ENCODE measurements around the gene TNFRSF17.

The TNFRSF17 gene

DNA sequence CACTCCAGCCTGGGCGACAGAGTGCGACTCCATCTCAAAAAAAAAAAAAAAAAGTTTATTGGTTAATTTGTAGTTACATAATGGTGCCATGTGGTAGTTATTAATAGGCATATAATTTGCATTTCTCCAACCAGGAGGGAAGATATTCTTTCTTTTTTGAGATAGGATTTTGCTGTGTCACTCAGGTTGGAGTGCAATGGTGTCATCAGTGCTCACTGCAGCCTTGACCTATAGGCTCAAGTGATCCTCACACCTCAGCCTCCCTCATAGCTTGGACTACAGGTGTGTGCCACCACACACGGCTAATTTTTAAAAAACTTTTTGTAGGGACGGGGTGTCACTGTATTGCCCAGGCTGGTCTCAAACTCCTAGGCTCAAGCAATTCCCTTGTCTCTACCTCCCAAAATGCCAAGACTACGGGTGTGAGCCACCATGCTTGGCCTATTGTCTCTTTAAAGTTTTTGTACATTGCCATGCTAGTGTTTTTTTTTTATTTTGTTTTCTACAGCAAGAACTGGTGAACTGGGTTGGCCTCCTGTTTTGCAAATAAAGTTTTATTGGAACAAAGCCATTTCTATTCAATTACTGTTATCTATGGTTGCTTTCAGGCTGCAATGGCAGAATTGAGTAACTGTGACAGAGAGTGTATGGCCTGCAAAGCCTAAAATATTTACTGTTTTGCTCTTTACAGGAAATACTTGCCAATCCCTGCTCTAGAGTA is 23.4 kb downstream of the TNFRSF17 start:
- TF ChIP-seq, protein P1, sequence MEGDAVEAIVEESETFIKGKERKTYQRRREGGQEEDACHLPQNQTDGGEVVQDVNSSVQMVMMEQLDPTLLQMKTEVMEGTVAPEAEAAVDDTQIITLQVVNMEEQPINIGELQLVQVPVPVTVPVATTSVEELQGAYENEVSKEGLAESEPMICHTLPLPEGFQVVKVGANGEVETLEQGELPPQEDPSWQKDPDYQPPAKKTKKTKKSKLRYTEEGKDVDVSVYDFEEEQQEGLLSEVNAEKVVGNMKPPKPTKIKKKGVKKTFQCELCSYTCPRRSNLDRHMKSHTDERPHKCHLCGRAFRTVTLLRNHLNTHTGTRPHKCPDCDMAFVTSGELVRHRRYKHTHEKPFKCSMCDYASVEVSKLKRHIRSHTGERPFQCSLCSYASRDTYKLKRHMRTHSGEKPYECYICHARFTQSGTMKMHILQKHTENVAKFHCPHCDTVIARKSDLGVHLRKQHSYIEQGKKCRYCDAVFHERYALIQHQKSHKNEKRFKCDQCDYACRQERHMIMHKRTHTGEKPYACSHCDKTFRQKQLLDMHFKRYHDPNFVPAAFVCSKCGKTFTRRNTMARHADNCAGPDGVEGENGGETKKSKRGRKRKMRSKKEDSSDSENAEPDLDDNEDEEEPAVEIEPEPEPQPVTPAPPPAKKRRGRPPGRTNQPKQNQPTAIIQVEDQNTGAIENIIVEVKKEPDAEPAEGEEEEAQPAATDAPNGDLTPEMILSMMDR (IDR thresholded peaks at IDR 0.05; ENCODE audit: borderline replicate concordance, insufficient read depth, low read depth, low read length), result no peak
- H3K4me3 ChIP-seq (ENCODE audit: low read depth, low read length), result no peak overlapping the region

DNA sequence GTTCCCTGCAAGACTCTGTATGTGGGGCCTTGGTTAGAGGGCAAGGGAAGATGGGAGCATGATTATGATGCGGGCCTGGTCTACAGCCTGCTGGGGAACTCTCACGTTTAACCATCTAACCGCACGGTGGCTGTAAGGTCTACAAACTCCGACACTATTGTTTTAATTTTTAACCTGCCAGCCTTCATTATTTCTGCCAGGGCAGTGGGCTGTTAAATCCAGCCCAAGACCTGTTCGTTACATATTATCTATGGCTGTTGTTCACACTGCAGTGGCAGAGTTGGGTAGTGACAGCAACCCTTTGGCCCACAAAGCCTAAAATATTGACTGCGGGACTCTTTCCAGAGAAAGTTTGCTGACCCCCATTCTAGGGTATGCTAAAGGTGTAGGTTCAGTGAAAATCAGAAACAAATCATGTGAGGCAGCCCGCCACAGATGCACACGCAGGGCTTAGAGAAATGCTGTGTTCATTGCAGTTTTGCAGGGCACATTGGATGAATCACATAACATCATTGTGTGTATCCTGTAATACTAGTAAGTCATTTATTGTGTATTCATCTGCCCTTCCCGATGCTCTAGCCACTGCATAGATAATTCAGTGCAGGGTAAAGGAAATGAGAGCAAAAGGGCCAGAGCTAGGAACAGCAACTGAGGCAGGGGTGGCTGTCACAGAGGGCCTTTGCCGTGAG is 25.8 kb downstream of the TNFRSF17 start:
- TF ChIP-seq, protein P1 (IDR thresholded peaks at IDR 0.05; ENCODE audit: borderline replicate concordance, insufficient read depth, low read depth, low read length), result no peak
- no peak overlapping the region for H3K4me3 ChIP-seq (ENCODE audit: low read depth, low read length)

DNA sequence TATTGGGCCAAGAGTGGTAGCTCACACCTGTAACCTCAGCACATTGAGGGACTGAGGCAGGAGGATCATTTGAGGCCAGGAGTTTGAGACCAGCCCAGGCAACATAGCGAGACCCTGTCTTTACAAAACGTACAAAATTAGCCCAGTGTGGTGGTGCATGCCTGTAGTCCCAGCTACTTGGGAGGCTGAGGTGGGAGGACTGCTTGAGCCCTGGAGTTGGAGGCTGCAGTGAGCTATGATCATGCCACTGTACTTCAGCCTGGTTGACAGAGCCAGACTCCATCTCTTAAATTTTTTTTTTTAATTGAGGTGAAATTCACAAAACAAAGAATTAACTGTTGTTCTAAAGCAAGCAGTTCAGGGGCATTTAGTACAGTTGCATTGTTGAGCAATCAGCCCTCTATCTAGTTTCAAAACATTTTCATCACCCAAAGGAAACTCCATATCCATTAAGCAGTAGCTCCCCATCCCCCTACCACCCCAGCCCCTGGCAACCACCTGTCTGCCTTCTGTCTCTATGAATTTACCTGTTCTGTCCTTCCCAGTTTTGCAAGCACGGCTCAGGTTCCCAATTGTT is 27.1 kb downstream of the TNFRSF17 start:
- no peak overlapping the region for H3K4me3 ChIP-seq (ENCODE audit: low read depth, low read length)
- TF ChIP-seq, protein P1 (IDR thresholded peaks at IDR 0.05; ENCODE audit: borderline replicate concordance, insufficient read depth, low read depth, low read length), result no peak

DNA sequence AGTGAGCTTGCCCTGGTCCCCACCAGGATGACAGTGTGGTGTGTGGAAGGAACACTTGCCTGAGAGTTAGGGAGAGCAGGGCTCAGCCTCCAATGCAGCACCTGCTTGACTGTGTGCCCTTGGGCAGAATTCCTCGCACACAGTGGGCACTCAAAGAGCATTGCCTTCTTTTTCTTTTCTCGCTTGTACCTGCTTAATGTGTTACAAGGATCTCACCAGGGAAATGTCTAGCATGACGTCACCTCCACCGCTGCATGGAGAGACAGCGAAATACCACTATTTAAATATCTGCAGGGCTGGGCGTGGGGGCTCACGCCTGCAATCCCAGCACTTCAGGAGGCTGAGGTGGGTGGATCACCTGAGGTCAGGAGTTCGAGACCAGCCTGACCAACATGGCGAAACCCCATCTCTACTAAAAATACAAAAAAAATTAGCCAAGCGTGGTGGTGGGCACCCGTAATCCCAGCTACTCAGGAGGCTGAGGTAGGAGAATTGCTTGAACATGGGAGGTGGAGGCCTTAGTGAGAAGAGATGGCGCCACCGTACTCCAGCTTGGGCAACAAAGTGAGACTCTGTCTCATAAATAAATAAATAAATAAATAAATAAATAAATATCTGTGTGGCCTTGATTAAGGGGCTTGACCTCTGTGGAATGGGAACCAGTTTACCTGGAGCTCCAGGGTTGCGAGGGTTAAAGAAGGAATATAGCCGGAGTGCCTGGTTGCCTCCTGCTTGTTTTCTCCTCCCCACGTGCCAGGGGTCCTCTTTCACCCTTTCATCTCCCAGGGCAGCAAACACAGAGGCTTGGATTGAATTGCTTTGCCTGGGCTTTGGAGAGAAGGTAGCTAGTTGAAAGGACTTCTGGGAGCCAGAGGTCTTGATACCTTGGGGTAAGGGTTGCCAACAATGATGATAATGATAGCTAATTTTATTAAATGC is 27.8 kb downstream of the TNFRSF17 start:
- H3K4me3 ChIP-seq (ENCODE audit: low read depth, low read length), result no peak overlapping the region
- TF ChIP-seq, protein P1 (IDR thresholded peaks at IDR 0.05; ENCODE audit: borderline replicate concordance, insufficient read depth, low read depth, low read length), result no peak

DNA sequence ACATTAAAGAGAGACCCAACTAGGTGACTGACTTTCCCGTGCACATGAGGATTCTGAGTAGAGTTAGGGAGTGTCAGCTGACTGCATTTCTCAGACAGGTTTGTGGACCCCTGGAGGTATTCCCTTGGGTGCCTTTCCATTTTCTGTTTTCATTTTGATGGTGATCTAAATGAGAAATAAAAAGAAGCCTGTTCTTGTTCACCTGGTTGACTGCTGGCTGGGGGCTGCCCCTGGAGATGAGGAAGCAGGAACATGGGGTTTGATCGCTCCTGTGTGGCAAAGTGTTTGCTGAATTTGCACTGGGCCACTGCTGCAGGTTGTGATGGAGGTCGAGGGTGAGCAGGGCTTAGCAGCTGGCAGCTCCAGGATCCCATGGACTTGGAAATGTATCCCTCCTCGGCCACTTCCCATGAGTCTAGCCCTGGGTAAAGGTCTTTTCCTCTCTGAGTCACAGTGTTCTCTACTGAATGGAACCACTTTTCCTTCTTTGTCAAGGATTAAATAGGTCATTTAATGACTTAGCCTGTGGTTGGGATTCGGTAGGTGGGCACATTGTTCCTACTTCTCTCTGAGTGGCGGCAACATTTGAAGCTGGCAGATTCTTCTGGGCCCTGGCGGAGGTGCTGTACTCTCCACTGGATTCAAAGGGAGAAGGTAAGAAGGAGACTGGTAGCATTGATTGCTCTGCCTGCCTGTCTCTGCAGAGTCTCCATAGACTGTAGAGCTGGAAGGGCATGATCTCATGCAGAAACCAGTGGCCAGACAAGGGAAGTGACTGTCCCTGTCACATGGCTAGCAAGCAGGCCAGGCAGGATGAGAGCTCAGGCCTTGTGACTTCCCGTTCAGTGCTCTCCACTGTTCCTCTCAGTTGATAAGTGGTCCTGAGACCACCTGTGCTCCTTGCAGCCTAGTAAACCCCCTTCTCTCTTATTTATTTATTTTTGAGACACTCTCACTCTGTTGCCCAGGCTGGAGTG is 29.4 kb downstream of the TNFRSF17 start:
- TF ChIP-seq, protein P1 (IDR thresholded peaks at IDR 0.05; ENCODE audit: borderline replicate concordance, insufficient read depth, low read depth, low read length), result no peak
- H3K4me3 ChIP-seq (ENCODE audit: low read depth, low read length), result no peak overlapping the region

All from GM12875 (cell line).